ENCODE measurements around the gene FTCDNL1. TPM values are rescaled to one million over a fixed set of nuclear protein-coding genes. Genes with fewer than 3 reads are reported as not detected.

FTCDNL1 gene
- polyA plus RNA-seq, 3 donors, result 2.4 to 7.3 (median 4.1) TPM

GRCh38 chr2:199765646-199766045 lies 85.3 kb downstream of the FTCDNL1 start:
- no peaks in the 10 kb centered on the region for H3K36me3 Mint-ChIP-seq
- intact Hi-C loops (cut with micrococcal nuclease), result no loop called here
- no peak overlapping the region for H3K27ac Mint-ChIP-seq
- no peak overlapping the region for H3K9ac ChIP-seq (ENCODE audit: insufficient read depth, low read length, poor library complexity, severe bottlenecking)
- 40% methylated on average over 1 of the region's 5 CpGs for WGBS (ENCODE audit: insufficient coverage)
- TF ChIP-seq CTCF (IDR thresholded peaks at IDR 0.05), result no peak
- H3K4me1 ChIP-seq (ENCODE audit: control insufficient read depth in 1 of 2, insufficient read depth in 2 of 2, low read length in 2 of 2), result no peaks in the 10 kb centered on the region
- no peaks in the 10 kb centered on the region for H3K79me2 ChIP-seq (ENCODE audit: insufficient read depth, low read length)
- H3K9me3 ChIP-seq (replicated peaks in 1 of 2; ENCODE audit: control insufficient read depth in 1 of 2, insufficient read depth in 1 of 2, low read length in 2 of 2), result no peaks in the 10 kb centered on the region
- no peak overlapping the region for H3K4me3 ChIP-seq (replicated peaks in 1 of 3; ENCODE audit: low read depth in 2 of 3, low read length in 3 of 3)
- no peaks in the 10 kb centered on the region for H3K27me3 ChIP-seq (ENCODE audit: control insufficient read depth in 2 of 2, insufficient read depth in 2 of 2, low read length in 2 of 2)
- H3K4me3 Mint-ChIP-seq, result no peak overlapping the region
- no peak for DNase-seq
- no peaks in the 10 kb centered on the region for H4K20me1 ChIP-seq (ENCODE audit: insufficient read depth, low read length)
- H3K4me1 Mint-ChIP-seq, result peaks cover 6% of the 10 kb centered on the region
- H3K36me3 ChIP-seq (replicated peaks in 1 of 2; ENCODE audit: control insufficient read depth in 1 of 2, insufficient read depth in 2 of 2, low read length in 2 of 2), result no peaks in the 10 kb centered on the region
- H3K9me3 Mint-ChIP-seq, result peaks cover 0 to 2% (median 0%) of the 10 kb centered on the region in 7 donors
- H3K4me2 ChIP-seq (replicated peaks; ENCODE audit: extremely low read depth, low read length, poor library complexity, severe bottlenecking), result no peak overlapping the region
- H2AFZ ChIP-seq (ENCODE audit: insufficient read depth, low read depth, low read length, poor library complexity, severe bottlenecking), result no peak overlapping the region
- no peaks in the 10 kb centered on the region for H3K27me3 Mint-ChIP-seq (ENCODE audit: low read depth in 3 of 3)
- H3K27ac ChIP-seq (ENCODE audit: low read depth in 1 of 2, low read length in 2 of 2), result no peak overlapping the region

GRCh38 chr2:199764273-199764800 lies 86.7 kb downstream of the FTCDNL1 start:
- intact Hi-C loops (cut with micrococcal nuclease), result no loop called here
- Histone ChIP-seq H3K4me3 (replicated peaks in 1 of 3; ENCODE audit: low read depth in 2 of 3, low read length in 3 of 3) (no peak overlapping the region), H3K9me3 (replicated peaks in 1 of 2; ENCODE audit: control insufficient read depth in 1 of 2, insufficient read depth in 1 of 2, low read length in 2 of 2) (no peaks in the 10 kb centered on the region), H3K4me2 (replicated peaks; ENCODE audit: extremely low read depth, low read length, poor library complexity, severe bottlenecking) (no peak overlapping the region), H3K9ac (ENCODE audit: insufficient read depth, low read length, poor library complexity, severe bottlenecking) (no peak overlapping the region), H2AFZ (ENCODE audit: insufficient read depth, low read depth, low read length, poor library complexity, severe bottlenecking) (no peak overlapping the region), H3K79me2 (ENCODE audit: insufficient read depth, low read length) (no peaks in the 10 kb centered on the region), H4K20me1 (ENCODE audit: insufficient read depth, low read length) (no peaks in the 10 kb centered on the region), H3K27ac (ENCODE audit: low read depth in 1 of 2, low read length in 2 of 2) (no peak overlapping the region), H3K4me1 (ENCODE audit: control insufficient read depth in 1 of 2, insufficient read depth in 2 of 2, low read length in 2 of 2) (no peaks in the 10 kb centered on the region), H3K36me3 (replicated peaks in 1 of 2; ENCODE audit: control insufficient read depth in 1 of 2, insufficient read depth in 2 of 2, low read length in 2 of 2) (no peaks in the 10 kb centered on the region), H3K27me3 (ENCODE audit: control insufficient read depth in 2 of 2, insufficient read depth in 2 of 2, low read length in 2 of 2) (no peaks in the 10 kb centered on the region)
- Mint-ChIP-seq H3K9me3 (peaks cover 0 to 2% (median 0%) of the 10 kb centered on the region in 7 donors), H3K36me3 (no peaks in the 10 kb centered on the region), H3K27ac (peak overlapping the region in 1 of 7 donors; percentile 18), H3K4me3 (no peak overlapping the region), H3K4me1 (peaks cover 6% of the 10 kb centered on the region), H3K27me3 (ENCODE audit: low read depth in 3 of 3) (no peaks in the 10 kb centered on the region)
- 87% methylated on average over 3 of the region's 7 CpGs for WGBS (ENCODE audit: insufficient coverage)
- DNase-seq, result no peak
- no peak for TF ChIP-seq CTCF (IDR thresholded peaks at IDR 0.05)

All from CD14-positive monocyte (primary cell).